Effector CD4-positive, alpha-beta T cell (primary cell): ENCODE results near the gene CDKN2B.

Experiments used
- DNase-seq: peaks from one replicate; pipeline ENCODE4 v3.0.0-alpha.2; 2020

Gene CDKN2B

GRCh38 chr9:22033012-22033630 lies 24.0 kb upstream of the CDKN2B start:
- DNase-seq: no peak

- no peak for DNase-seq
Observed at GRCh38 chr9:22031655-22032411, 22.7 kb upstream of the CDKN2B start.

- no peak for DNase-seq
Observed at GRCh38 chr9:22030101-22030598, 21.0 kb upstream of the CDKN2B start.

- no peak for DNase-seq
Observed at GRCh38 chr9:22029231-22029630, 20.1 kb upstream of the CDKN2B start.

GRCh38 chr9:22028394-22028793 lies 19.3 kb upstream of the CDKN2B start:
- no peak for DNase-seq

GRCh38 chr9:22026696-22027095 lies 17.6 kb upstream of the CDKN2B start:
- no peak for DNase-seq

GRCh38 chr9:22022396-22022795 lies 13.3 kb upstream of the CDKN2B start:
- DNase-seq: no peak

- no peak for DNase-seq
Observed at GRCh38 chr9:22010866-22011625, 1.9 kb upstream of the CDKN2B start.

GRCh38 chr9:22009506-22009867 lies 382 bp upstream of the CDKN2B start:
- no peak for DNase-seq

GRCh38 chr9:22008384-22008716 lies 755 bp downstream of the CDKN2B start:
- no peak for DNase-seq

GRCh38 chr9:22005702-22006606 lies 3.2 kb downstream of the CDKN2B start:
- DNase-seq: no peak

GRCh38 chr9:22005021-22005701 lies 3.9 kb downstream of the CDKN2B start:
- no peak for DNase-seq

- no peak for DNase-seq
Observed at GRCh38 chr9:22002038-22002437, 7.1 kb downstream of the CDKN2B start.

- DNase-seq: no peak
Observed at GRCh38 chr9:21998026-21998425, 11.1 kb downstream of the CDKN2B start.

GRCh38 chr9:21997480-21997879 lies 11.6 kb downstream of the CDKN2B start:
- DNase-seq: no peak

- no peak for DNase-seq
Observed at GRCh38 chr9:21996858-21997257, 12.2 kb downstream of the CDKN2B start.

- no peak for DNase-seq
Observed at GRCh38 chr9:21996438-21996837, 12.7 kb downstream of the CDKN2B start.

- DNase-seq: no peak
Observed at GRCh38 chr9:21995666-21996398, 13.3 kb downstream of the CDKN2B start.

GRCh38 chr9:21995006-21995665 lies 14.0 kb downstream of the CDKN2B start:
- peak; percentile 58 for DNase-seq

- DNase-seq: peak; percentile 23
Observed at GRCh38 chr9:21994556-21995005, 14.5 kb downstream of the CDKN2B start, which contains the start of gene CDKN2B-AS1. TSS of gene CDKN2B-AS1 (plus strand) at chr9:21994791.
